ENCODE measurements around the gene PRRC2A.
"Not testable (repeated sequence)": the region's sequence is repeated elsewhere in the genome, so short reads cannot be mapped to it uniquely, and the experiment has no call there.

The PRRC2A gene

DNA sequence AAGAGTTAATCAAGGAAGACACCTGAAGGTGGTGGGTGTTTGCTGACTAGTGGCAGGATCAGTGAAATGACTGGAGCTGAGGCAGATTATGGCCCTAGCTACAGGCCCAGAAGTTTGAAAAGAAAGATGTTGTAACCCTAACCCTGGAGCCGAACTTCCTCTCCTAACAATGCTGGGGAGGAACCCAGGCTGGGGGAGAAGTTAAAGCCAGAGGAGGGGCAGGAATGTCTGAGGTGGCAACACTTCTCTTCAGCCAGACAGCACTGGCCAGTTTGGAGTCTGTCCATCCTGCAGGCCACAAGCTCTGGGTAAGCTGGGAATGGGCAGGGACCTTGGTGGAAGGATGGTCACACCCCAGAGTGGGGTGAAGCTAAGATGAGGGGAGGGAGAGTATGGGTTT is 34.5 kb upstream of the PRRC2A start, which contains the start of gene LST1:
Gene LST1 (plus strand): TSS at position 270 of the 400 bp plus-strand sequence. CDS start 1,023 bp downstream, outside the sequence.
- peaks cover 0 to 9% (median 5%) of the 10 kb centered on the region in 5 donors for H3K27me3 ChIP-seq (ENCODE audit: control insufficient read depth in 5 of 5, insufficient read depth in 4 of 5, low read length in 5 of 5)
- H3K36me3 ChIP-seq (ENCODE audit: control insufficient read depth in 5 of 5, insufficient read depth in 5 of 5, low read length in 5 of 5) = no peaks in the 10 kb centered on the region
- peak within 1 kb of the TSS in 1 of 5 donors; percentile 38 for H3K9ac ChIP-seq (ENCODE audit: low read length in 5 of 5)
- H3K4me3 ChIP-seq (ENCODE audit: low read depth in 1 of 5, low read length in 5 of 5) = peak within 1 kb of the TSS in 2 of 5 donors; percentile 8 to 23
- no peak within 1 kb of the TSS for H3K27ac ChIP-seq (ENCODE audit: low read depth, low read length)
- no peaks in the 10 kb centered on the region for H3K9me3 ChIP-seq (ENCODE audit: control insufficient read depth in 5 of 5, low read length in 5 of 5)
- peaks cover 5 to 61% (median 28%) of the 10 kb centered on the region in 5 donors for H3K4me1 ChIP-seq (ENCODE audit: control insufficient read depth in 5 of 5, insufficient read depth in 5 of 5, low read length in 5 of 5)

DNA sequence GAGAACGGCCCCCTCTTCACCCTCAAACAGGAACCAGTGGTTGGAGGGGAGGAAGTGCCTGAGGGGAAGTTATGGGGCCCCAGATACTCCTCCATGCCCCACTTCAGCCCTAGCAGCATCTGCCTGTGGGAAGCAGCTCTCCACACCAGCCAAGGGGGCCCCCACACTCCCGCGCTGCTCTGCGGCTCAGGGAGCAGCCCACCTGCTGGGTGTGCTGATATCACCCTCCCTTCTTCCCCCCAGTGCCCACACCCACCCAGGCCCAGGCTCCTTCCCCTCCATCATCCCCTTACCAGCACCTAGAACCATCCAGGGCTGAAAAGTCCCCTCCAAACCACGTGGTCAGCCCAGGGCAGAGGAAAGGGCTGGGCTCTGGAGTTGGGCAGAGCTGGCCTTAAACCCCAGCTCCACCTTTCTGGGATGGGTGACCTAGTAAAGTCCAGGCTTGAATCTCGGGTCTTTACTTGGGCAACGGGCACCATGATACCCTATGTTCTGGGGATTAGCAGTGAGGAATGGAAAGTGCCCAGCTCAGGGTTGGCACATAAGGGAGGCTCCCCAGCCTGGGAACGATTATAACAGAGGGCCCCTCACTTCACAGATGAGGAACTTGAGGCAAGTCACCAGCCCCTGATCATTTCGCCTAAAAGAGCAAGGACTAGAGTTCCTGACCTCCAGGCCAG is 33.8 kb upstream of the PRRC2A start:
- H3K9me3 ChIP-seq (ENCODE audit: control insufficient read depth in 5 of 5, low read length in 5 of 5) = no peaks in the 10 kb centered on the region
- H3K9ac ChIP-seq (ENCODE audit: low read length in 5 of 5) = peak overlapping the region in 1 of 5 donors; percentile 38
- peaks cover 0 to 9% (median 5%) of the 10 kb centered on the region in 5 donors for H3K27me3 ChIP-seq (ENCODE audit: control insufficient read depth in 5 of 5, insufficient read depth in 4 of 5, low read length in 5 of 5)
- no peak overlapping the region for H3K27ac ChIP-seq (ENCODE audit: low read depth, low read length)
- peak overlapping the region in 2 of 5 donors; percentile 8 to 23 for H3K4me3 ChIP-seq (ENCODE audit: low read depth in 1 of 5, low read length in 5 of 5)
- no peaks in the 10 kb centered on the region for H3K36me3 ChIP-seq (ENCODE audit: control insufficient read depth in 5 of 5, insufficient read depth in 5 of 5, low read length in 5 of 5)
- H3K4me1 ChIP-seq (ENCODE audit: control insufficient read depth in 5 of 5, insufficient read depth in 5 of 5, low read length in 5 of 5) = peaks cover 4 to 54% (median 20%) of the 10 kb centered on the region in 5 donors

GRCh38 chr6:31587791-31588777 is 32.4 kb upstream of the PRRC2A start:
- peaks cover 0 to 8% (median 5%) of the 10 kb centered on the region in 5 donors for H3K27me3 ChIP-seq (ENCODE audit: control insufficient read depth in 5 of 5, insufficient read depth in 4 of 5, low read length in 5 of 5)
- peak overlapping the region in 1 of 5 donors; percentile 30 for H3K9ac ChIP-seq (ENCODE audit: low read length in 5 of 5)
- H3K27ac ChIP-seq (ENCODE audit: low read depth, low read length) = no peak overlapping the region
- no peak overlapping the region for H3K4me3 ChIP-seq (ENCODE audit: low read depth in 1 of 5, low read length in 5 of 5)
- no peaks in the 10 kb centered on the region for H3K36me3 ChIP-seq (ENCODE audit: control insufficient read depth in 5 of 5, insufficient read depth in 5 of 5, low read length in 5 of 5)
- no peaks in the 10 kb centered on the region for H3K9me3 ChIP-seq (ENCODE audit: control insufficient read depth in 5 of 5, low read length in 5 of 5)
- H3K4me1 ChIP-seq (ENCODE audit: control insufficient read depth in 5 of 5, insufficient read depth in 5 of 5, low read length in 5 of 5) = peaks cover 0 to 42% (median 14%) of the 10 kb centered on the region in 5 donors

DNA sequence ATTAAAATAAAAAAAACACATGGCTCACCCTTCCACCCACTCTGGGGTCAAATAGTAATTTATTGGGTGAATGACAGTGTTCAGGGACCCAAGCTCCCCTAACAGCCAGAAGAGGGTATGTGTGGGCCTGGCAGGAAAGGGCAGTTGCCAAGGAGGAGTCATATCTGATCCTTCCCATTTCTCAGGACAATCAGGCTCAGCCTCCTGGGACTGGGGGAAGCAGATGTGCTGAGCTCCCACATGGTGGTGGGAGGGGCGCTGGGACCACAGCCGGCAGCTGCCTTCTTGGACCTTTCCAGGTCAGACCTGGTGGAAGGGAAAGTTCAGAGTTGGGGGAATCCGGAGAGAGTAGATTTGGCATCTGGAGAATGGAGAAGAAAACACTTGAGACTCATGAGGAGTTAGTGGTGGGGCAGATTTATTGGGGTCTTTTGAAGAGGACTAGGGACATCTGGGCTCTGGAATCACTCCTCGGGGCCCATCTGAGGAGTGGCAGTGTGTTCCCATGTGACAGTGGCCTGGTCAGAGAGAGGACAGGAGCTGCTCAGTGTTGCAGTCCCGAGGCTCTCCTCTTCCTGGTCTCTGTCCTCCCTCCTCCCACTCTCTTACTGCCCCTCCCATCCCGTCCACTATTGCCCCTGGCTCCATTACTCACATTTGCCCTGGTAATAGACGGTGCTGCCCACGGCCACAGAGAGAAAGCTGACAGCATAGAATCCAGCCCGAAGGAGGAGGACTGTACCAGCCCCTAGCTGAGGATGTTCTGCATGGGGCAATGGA is 31.5 kb upstream of the PRRC2A start:
- Histone ChIP-seq H3K36me3 (ENCODE audit: control insufficient read depth in 5 of 5, insufficient read depth in 5 of 5, low read length in 5 of 5) (no peaks in the 10 kb centered on the region), H3K27ac (ENCODE audit: low read depth, low read length) (no peak overlapping the region), H3K4me1 (ENCODE audit: control insufficient read depth in 5 of 5, insufficient read depth in 5 of 5, low read length in 5 of 5) (peaks cover 0 to 42% (median 14%) of the 10 kb centered on the region in 5 donors), H3K9ac (ENCODE audit: low read length in 5 of 5) (peak overlapping the region in 1 of 5 donors; percentile 30), H3K9me3 (ENCODE audit: control insufficient read depth in 5 of 5, low read length in 5 of 5) (no peaks in the 10 kb centered on the region), H3K27me3 (ENCODE audit: control insufficient read depth in 5 of 5, insufficient read depth in 4 of 5, low read length in 5 of 5) (peaks cover 0 to 8% (median 5%) of the 10 kb centered on the region in 5 donors), H3K4me3 (ENCODE audit: low read depth in 1 of 5, low read length in 5 of 5) (no peak overlapping the region)

GRCh38 chr6:31590691-31591090 is 29.8 kb upstream of the PRRC2A start:
- not testable (repeated sequence) for H3K4me3 ChIP-seq (ENCODE audit: low read depth in 1 of 5, low read length in 5 of 5); H3K36me3 ChIP-seq (ENCODE audit: control insufficient read depth in 5 of 5, insufficient read depth in 5 of 5, low read length in 5 of 5); H3K9ac ChIP-seq (ENCODE audit: low read length in 5 of 5); H3K27me3 ChIP-seq (ENCODE audit: control insufficient read depth in 5 of 5, insufficient read depth in 4 of 5, low read length in 5 of 5); H3K9me3 ChIP-seq (ENCODE audit: control insufficient read depth in 5 of 5, low read length in 5 of 5); H3K27ac ChIP-seq (ENCODE audit: low read depth, low read length)
- peaks cover 0 to 30% (median 7%) of the 10 kb centered on the region in 5 donors for H3K4me1 ChIP-seq (ENCODE audit: control insufficient read depth in 5 of 5, insufficient read depth in 5 of 5, low read length in 5 of 5)

GRCh38 chr6:31592396-31592771 is 28.1 kb upstream of the PRRC2A start:
- Histone ChIP-seq H3K9ac (ENCODE audit: low read length in 5 of 5) (no peak overlapping the region), H3K27me3 (ENCODE audit: control insufficient read depth in 5 of 5, insufficient read depth in 4 of 5, low read length in 5 of 5) (no peaks in the 10 kb centered on the region), H3K9me3 (ENCODE audit: control insufficient read depth in 5 of 5, low read length in 5 of 5) (no peaks in the 10 kb centered on the region), H3K4me1 (ENCODE audit: control insufficient read depth in 5 of 5, insufficient read depth in 5 of 5, low read length in 5 of 5) (peaks cover 0 to 13% (median 3%) of the 10 kb centered on the region in 5 donors), H3K36me3 (ENCODE audit: control insufficient read depth in 5 of 5, insufficient read depth in 5 of 5, low read length in 5 of 5) (no peaks in the 10 kb centered on the region), H3K4me3 (ENCODE audit: low read depth in 1 of 5, low read length in 5 of 5) (no peak overlapping the region), H3K27ac (ENCODE audit: low read depth, low read length) (no peak overlapping the region)

- Histone ChIP-seq H3K4me1 (ENCODE audit: control insufficient read depth in 5 of 5, insufficient read depth in 5 of 5, low read length in 5 of 5) (peaks cover 0 to 3% (median 0%) of the 10 kb centered on the region in 5 donors), H3K9me3 (ENCODE audit: control insufficient read depth in 5 of 5, low read length in 5 of 5) (no peaks in the 10 kb centered on the region), H3K4me3 (ENCODE audit: low read depth in 1 of 5, low read length in 5 of 5) (no peak overlapping the region), H3K27me3 (ENCODE audit: control insufficient read depth in 5 of 5, insufficient read depth in 4 of 5, low read length in 5 of 5) (no peaks in the 10 kb centered on the region), H3K27ac (ENCODE audit: low read depth, low read length) (no peak overlapping the region), H3K9ac (ENCODE audit: low read length in 5 of 5) (no peak overlapping the region), H3K36me3 (ENCODE audit: control insufficient read depth in 5 of 5, insufficient read depth in 5 of 5, low read length in 5 of 5) (no peaks in the 10 kb centered on the region)
Measured at GRCh38 chr6:31597006-31597405, 23.5 kb upstream of the PRRC2A start.

DNA sequence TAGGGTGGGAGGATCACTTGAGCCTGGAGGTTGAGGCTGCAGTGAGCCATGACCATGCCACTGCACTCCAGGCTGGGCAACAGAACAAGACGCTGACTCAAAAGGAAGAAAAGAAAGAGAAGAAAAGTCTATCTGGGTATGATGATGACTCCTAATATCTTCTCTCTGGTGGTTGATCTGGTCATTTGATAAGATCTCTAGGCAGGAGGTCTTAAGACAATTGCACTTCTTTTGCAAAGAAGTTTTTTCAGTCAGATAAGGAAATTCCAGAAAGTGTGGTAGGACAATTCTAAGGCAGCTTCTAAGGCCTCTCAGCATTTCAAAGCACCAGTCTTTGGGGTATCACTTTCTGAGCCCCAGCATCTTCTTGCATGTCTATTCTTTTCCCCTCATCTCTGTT is 13.2 kb upstream of the PRRC2A start:
- H3K36me3 ChIP-seq (ENCODE audit: control insufficient read depth in 5 of 5, insufficient read depth in 5 of 5, low read length in 5 of 5) = no peaks in the 10 kb centered on the region
- H3K4me3 ChIP-seq (ENCODE audit: low read depth in 1 of 5, low read length in 5 of 5) = no peak overlapping the region
- no peaks in the 10 kb centered on the region for H3K27me3 ChIP-seq (ENCODE audit: control insufficient read depth in 5 of 5, insufficient read depth in 4 of 5, low read length in 5 of 5)
- H3K9ac ChIP-seq (ENCODE audit: low read length in 5 of 5) = no peak overlapping the region
- H3K27ac ChIP-seq (ENCODE audit: low read depth, low read length) = no peak overlapping the region
- no peaks in the 10 kb centered on the region for H3K4me1 ChIP-seq (ENCODE audit: control insufficient read depth in 5 of 5, insufficient read depth in 5 of 5, low read length in 5 of 5)
- H3K9me3 ChIP-seq (ENCODE audit: control insufficient read depth in 5 of 5, low read length in 5 of 5) = no peaks in the 10 kb centered on the region

DNA sequence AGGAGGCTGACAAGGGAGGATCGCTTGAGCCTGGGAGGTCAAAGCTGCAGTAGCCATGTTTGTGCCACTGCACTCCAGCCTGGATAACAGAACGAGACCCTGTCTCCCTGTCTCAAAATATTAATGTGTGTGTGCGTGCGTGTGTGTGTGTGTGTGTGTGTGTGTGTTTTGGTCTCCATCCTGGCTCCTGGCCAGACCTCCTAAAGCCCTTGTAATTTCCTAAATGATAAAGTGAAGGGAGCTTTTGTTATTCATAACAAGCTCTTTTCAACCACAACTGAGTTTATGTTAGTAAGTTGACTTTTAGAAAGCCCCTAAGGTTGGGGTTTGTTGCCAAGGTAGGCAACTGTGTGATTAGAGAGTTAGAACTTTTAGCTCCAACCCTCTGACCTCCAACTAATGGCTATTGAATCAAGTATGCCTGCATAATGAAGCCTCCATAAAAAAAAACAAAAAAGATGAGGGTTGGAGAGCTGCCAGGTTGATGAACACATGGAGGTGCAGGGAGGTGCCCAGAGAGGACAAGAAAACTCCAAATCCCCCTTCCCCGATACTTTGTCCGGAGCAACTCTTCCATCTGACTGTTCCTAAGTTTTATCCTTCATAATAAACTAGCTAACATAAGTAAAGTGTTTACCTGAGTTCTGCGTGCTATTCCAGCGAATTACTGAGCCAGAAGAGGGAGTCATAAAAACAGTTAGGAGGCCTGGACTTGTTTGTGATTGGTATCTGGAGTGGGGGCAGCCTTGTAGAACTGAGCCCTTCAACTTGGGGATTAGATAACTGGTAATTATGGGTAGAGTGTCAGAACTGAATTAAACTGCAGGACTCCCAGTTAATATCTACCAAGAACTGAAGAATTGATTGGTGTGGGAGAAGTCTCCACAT is 10.8 kb upstream of the PRRC2A start:
- H3K9ac ChIP-seq (ENCODE audit: low read length in 5 of 5) = no peak overlapping the region
- no peak overlapping the region for H3K27ac ChIP-seq (ENCODE audit: low read depth, low read length)
- H3K4me3 ChIP-seq (ENCODE audit: low read depth in 1 of 5, low read length in 5 of 5) = no peak overlapping the region
- no peaks in the 10 kb centered on the region for H3K36me3 ChIP-seq (ENCODE audit: control insufficient read depth in 5 of 5, insufficient read depth in 5 of 5, low read length in 5 of 5)
- H3K4me1 ChIP-seq (ENCODE audit: control insufficient read depth in 5 of 5, insufficient read depth in 5 of 5, low read length in 5 of 5) = no peaks in the 10 kb centered on the region
- H3K27me3 ChIP-seq (ENCODE audit: control insufficient read depth in 5 of 5, insufficient read depth in 4 of 5, low read length in 5 of 5) = no peaks in the 10 kb centered on the region
- no peaks in the 10 kb centered on the region for H3K9me3 ChIP-seq (ENCODE audit: control insufficient read depth in 5 of 5, low read length in 5 of 5)

All from subcutaneous abdominal adipose tissue (tissue), 5 donors.